Measurements from ENCODE around the gene RBBP8. TPM values are rescaled to one million over a fixed set of nuclear protein-coding genes. Genes with fewer than 3 reads are reported as not detected.
"Not testable (repeated sequence)": the region's sequence is repeated elsewhere in the genome, so short reads cannot be mapped to it uniquely, and the experiment has no call there.

The RBBP8 gene
- total RNA-seq, 1 experiment from 2014 or later = 57.6 TPM

DNA sequence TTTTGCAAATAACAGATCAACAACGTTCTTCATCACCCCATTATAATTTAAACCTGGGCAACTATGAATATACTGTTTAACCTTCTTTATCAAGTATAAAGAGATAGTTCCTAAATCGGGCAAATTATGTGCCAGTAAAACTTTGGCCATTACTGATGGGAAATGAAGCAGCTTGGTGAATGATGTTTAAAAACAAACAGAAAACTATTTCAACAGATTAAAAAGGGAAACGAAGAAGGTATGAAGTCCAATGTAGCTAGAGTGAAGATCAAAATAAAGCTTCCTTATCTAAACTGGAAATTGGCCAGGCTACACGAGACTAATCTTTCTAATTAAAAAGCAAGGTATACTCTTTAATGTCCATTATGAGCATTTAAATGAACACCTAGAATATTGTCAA is 6.7 kb upstream of the RBBP8 start:
- no peaks in the 10 kb centered on the region; the same call in 1 of the 2 replicates for H3K27me3 ChIP-seq (replicated peaks)
- no peaks in the 10 kb centered on the region for H3K4me1 ChIP-seq (replicated peaks)
- no peaks in the 10 kb centered on the region for H3K9me3 ChIP-seq (replicated peaks)
- H3K4me3 ChIP-seq = no peak overlapping the region
- DNase-seq (ENCODE audit: low read depth in 1 of 2, low spot score in 2 of 2) = no peak
- no peak overlapping the region for H3K27ac ChIP-seq
- no peaks in the 10 kb centered on the region for H3K36me3 ChIP-seq

GRCh38 chr18:22928339-22928738 is 4.8 kb upstream of the RBBP8 start:
- Histone ChIP-seq H3K4me1 (replicated peaks) (no peaks in the 10 kb centered on the region), H3K27me3 (replicated peaks) (no peaks in the 10 kb centered on the region), H3K4me3 (no peak overlapping the region), H3K27ac (no peak overlapping the region), H3K36me3 (peaks cover 2% of the 10 kb centered on the region; the same call in 1 of the 2 replicates), H3K9me3 (replicated peaks) (no peaks in the 10 kb centered on the region)
- no peak for DNase-seq (ENCODE audit: low read depth in 1 of 2, low spot score in 2 of 2)

- H3K36me3 ChIP-seq = peaks cover 4% of the 10 kb centered on the region; the same call in 1 of the 2 replicates
- no peaks in the 10 kb centered on the region for H3K9me3 ChIP-seq (replicated peaks)
- H3K27me3 ChIP-seq (replicated peaks) = no peaks in the 10 kb centered on the region
- DNase-seq (ENCODE audit: low read depth in 1 of 2, low spot score in 2 of 2) = peak; percentile 37 to 74
- no peak overlapping the region for H3K4me3 ChIP-seq
- H3K4me1 ChIP-seq (replicated peaks) = 0 out of 2 replicates have a peak, but pooled peaks cover 4% of the 10 kb centered on the region
- H3K27ac ChIP-seq = no peak overlapping the region
Observed at GRCh38 chr18:22930089-22930713, 2.9 kb upstream of the RBBP8 start.

DNA sequence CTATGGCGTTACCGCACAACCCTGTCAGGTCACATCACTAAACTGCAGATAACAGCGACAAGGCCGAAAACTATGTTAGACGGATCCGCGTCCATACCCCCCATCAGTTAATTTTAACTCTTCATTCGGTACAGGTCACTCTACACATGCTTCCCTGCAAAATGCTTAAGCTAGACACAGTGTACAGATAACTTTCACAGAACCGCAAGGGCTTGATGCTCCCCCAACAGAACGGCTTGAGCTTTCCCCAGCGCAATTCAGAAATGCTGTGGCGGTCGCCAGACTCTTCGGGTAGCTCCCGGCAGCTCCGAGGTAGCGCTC is 283 bp upstream of the RBBP8 start:
- no peaks in the 10 kb centered on the region for H3K9me3 ChIP-seq (replicated peaks)
- DNase-seq (ENCODE audit: low read depth in 1 of 2, low spot score in 2 of 2) = no peak
- H3K27ac ChIP-seq = peak overlapping the region; percentile 83

DNA sequence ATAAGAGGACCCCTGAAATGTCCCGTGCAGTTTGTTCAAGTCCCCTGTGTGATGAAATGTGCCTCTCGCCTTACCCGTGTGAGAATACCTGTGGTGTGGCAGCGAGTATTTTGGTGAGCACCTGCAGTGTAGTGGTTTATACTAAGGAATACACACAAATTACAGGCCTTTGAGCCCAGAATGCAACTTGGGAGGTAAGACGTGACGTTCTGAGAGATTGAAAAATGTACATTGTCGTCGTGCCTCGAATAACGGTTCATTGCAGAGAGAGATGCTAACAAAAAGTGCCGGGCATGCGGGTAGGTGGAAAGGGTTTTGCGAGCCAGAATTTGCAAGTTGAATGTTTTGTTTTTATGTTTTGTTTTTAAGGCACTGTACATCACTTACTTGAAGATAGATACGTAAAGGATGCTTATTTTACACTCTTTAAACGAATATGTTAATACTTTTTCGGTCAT is 867 bp downstream of the RBBP8 start:
- Histone ChIP-seq H3K27me3 (replicated peaks) (no peaks in the 10 kb centered on the region), H3K4me1 (replicated peaks) (0 out of 2 replicates have a peak, but pooled peaks cover 4% of the 10 kb centered on the region), H3K36me3 (peaks cover 13% of the 10 kb centered on the region), H3K9me3 (replicated peaks) (no peaks in the 10 kb centered on the region), H3K4me3 (peak overlapping the region; percentile 65), H3K27ac (no peak overlapping the region; the same call in 1 of the 2 replicates)
- no peak for DNase-seq (ENCODE audit: low read depth in 1 of 2, low spot score in 2 of 2)

More for the DNA sequence above, 283 bp upstream of the RBBP8 start:
- Histone ChIP-seq H3K4me3 (peak overlapping the region; percentile 65), H3K4me1 (replicated peaks) (0 out of 2 replicates have a peak, but pooled peaks cover 4% of the 10 kb centered on the region), H3K36me3 (peaks cover 6% of the 10 kb centered on the region; the same call in 1 of the 2 replicates), H3K27me3 (replicated peaks) (no peaks in the 10 kb centered on the region)

DNA sequence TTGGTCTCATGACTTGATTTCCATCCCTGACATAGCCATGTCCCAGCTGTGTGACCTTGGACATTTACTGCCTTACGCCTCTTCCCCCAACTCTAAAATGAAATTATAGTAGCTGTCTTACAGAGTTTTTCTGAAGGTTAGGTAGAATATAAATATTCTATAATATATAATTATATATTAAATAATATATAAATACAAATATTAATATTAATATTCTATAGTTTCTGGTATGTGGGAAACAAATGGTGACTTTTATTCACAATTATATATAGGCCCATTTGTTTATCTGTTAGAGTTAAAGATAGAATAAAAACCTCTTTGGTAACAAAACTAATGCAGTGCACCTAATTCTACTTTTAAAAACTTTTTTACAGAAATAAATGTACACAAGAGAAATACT is 1.7 kb downstream of the RBBP8 start:
- no peak for DNase-seq (ENCODE audit: low read depth in 1 of 2, low spot score in 2 of 2)
- Histone ChIP-seq H3K4me3 (no peak overlapping the region), H3K36me3 (peaks cover 16% of the 10 kb centered on the region), H3K9me3 (replicated peaks) (no peaks in the 10 kb centered on the region), H3K4me1 (replicated peaks) (0 out of 2 replicates have a peak, but pooled peaks cover 4% of the 10 kb centered on the region), H3K27me3 (replicated peaks) (no peaks in the 10 kb centered on the region), H3K27ac (no peak overlapping the region)

- H3K27ac ChIP-seq = no peak overlapping the region
- no peaks in the 10 kb centered on the region for H3K27me3 ChIP-seq (replicated peaks)
- H3K36me3 ChIP-seq = peaks cover 18% of the 10 kb centered on the region
- 0 out of 2 replicates have a peak, but pooled peaks cover 4% of the 10 kb centered on the region for H3K4me1 ChIP-seq (replicated peaks)
- no peak overlapping the region for H3K4me3 ChIP-seq
- no peaks in the 10 kb centered on the region for H3K9me3 ChIP-seq (replicated peaks)
- no peak for DNase-seq (ENCODE audit: low read depth in 1 of 2, low spot score in 2 of 2)
Observed at GRCh38 chr18:22935431-22935830, 2.3 kb downstream of the RBBP8 start.

DNA sequence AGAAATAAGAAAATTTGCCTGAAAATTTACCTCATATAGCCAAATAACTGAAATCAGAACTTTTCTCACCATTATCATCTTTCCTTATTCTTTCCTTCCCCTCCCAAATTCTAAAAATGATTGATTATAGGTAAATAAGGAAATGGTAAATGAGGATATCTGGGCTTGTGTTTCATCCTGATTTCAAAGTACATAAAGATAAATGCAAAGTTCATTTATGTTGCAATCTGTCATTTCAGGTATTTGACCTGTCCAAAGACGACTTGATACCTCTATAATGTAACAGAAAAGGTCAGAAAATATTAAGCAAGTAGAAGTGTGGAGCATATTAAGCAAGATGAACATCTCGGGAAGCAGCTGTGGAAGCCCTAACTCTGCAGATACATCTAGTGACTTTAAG is 3.4 kb downstream of the RBBP8 start:
- Histone ChIP-seq H3K4me1 (replicated peaks) (0 out of 2 replicates have a peak, but pooled peaks cover 4% of the 10 kb centered on the region), H3K9me3 (replicated peaks) (no peaks in the 10 kb centered on the region), H3K27ac (no peak overlapping the region), H3K27me3 (replicated peaks) (no peaks in the 10 kb centered on the region), H3K36me3 (peaks cover 19% of the 10 kb centered on the region), H3K4me3 (no peak overlapping the region)
- DNase-seq (ENCODE audit: low read depth in 1 of 2, low spot score in 2 of 2) = no peak

DNA sequence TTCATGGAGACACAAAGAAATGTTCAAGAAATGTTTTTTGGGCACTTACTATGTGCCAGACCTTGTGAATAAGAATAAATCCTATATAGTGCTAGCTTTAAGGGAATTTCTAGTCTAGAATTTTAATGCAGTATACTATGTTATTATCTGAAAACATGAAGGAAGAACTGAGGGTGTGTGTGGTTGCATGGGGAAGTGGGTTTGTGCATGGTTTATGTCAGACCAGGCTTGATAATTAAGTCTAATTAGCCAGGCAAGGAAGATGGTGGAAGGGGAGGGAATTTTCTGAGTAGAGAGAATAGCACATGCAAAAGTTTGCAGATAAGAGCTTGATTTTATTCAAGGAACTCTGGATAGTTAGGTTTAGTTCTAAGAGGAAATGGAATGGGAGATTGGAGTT is 6.5 kb downstream of the RBBP8 start:
- H3K4me3 ChIP-seq = no peak overlapping the region
- H3K36me3 ChIP-seq = peaks cover 25% of the 10 kb centered on the region
- no peaks in the 10 kb centered on the region for H3K4me1 ChIP-seq (replicated peaks)
- no peak overlapping the region for H3K27ac ChIP-seq
- H3K9me3 ChIP-seq (replicated peaks) = no peaks in the 10 kb centered on the region
- H3K27me3 ChIP-seq (replicated peaks) = no peaks in the 10 kb centered on the region
- no peak for DNase-seq (ENCODE audit: low read depth in 1 of 2, low spot score in 2 of 2)

GRCh38 chr18:22943847-22944246 is 10.7 kb downstream of the RBBP8 start:
- DNase-seq (ENCODE audit: low read depth in 1 of 2, low spot score in 2 of 2) = no peak
- Histone ChIP-seq H3K4me3 (no peak overlapping the region), H3K27ac (no peak overlapping the region), H3K36me3 (peaks cover 20% of the 10 kb centered on the region), H3K27me3 (replicated peaks) (no peaks in the 10 kb centered on the region), H3K9me3 (replicated peaks) (no peaks in the 10 kb centered on the region), H3K4me1 (replicated peaks) (no peaks in the 10 kb centered on the region)

GRCh38 chr18:22946217-22946616 is 13.1 kb downstream of the RBBP8 start:
- peaks cover 28% of the 10 kb centered on the region for H3K36me3 ChIP-seq
- no peak overlapping the region for H3K4me3 ChIP-seq
- no peaks in the 10 kb centered on the region for H3K27me3 ChIP-seq (replicated peaks)
- H3K4me1 ChIP-seq (replicated peaks) = no peaks in the 10 kb centered on the region
- no peaks in the 10 kb centered on the region for H3K9me3 ChIP-seq (replicated peaks)
- H3K27ac ChIP-seq = no peak overlapping the region
- DNase-seq (ENCODE audit: low read depth in 1 of 2, low spot score in 2 of 2) = no peak

DNA sequence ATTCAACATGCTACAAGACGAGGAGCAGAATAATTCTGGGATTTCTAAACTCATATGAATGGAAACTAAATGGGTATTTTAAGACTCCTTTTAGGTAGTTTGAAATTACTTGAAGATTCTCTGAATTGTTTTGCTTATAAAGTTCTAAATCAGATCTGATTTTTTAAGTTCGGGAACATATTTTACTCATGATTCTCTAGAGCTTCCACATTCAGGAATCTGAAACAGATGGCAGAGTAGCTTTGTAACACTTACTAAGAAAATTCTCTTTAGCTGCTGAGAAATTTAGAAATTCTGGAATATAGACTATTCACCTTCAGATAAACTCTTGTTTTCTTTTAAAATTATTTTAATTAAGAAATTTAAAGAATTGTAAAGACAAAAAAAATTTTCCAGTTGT is 13.7 kb downstream of the RBBP8 start:
- no peaks in the 10 kb centered on the region for H3K27me3 ChIP-seq (replicated peaks)
- no peak overlapping the region for H3K27ac ChIP-seq
- no peak for DNase-seq (ENCODE audit: low read depth in 1 of 2, low spot score in 2 of 2)
- no peaks in the 10 kb centered on the region for H3K4me1 ChIP-seq (replicated peaks)
- H3K4me3 ChIP-seq = no peak overlapping the region
- H3K9me3 ChIP-seq (replicated peaks) = no peaks in the 10 kb centered on the region
- peaks cover 28% of the 10 kb centered on the region for H3K36me3 ChIP-seq

DNA sequence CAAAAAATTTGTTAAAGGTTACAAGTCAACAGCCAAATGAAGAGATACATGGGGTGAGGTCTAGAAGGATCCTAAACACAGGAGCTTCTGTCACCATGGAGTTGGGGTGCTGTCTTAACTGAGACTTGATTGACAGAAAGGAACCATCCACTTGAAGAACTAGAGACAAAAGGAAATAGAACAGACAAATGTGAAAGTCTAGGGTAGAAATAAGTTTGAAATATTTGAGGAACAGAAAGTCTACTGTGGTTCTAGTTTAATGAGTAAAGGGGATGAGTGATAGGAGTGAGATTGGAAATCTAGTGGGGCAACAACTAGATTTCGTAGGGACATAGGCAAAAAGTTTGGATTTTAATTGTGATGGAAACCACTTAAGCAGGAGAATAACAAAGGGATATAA is 18.7 kb downstream of the RBBP8 start:
- no peaks in the 10 kb centered on the region for H3K9me3 ChIP-seq (replicated peaks)
- no peak overlapping the region for H3K4me3 ChIP-seq
- no peaks in the 10 kb centered on the region for H3K27me3 ChIP-seq (replicated peaks)
- H3K36me3 ChIP-seq = peaks cover 36% of the 10 kb centered on the region
- no peak overlapping the region for H3K27ac ChIP-seq
- DNase-seq (ENCODE audit: low read depth in 1 of 2, low spot score in 2 of 2) = no peak
- H3K4me1 ChIP-seq (replicated peaks) = no peaks in the 10 kb centered on the region

- no peaks in the 10 kb centered on the region for H3K9me3 ChIP-seq (replicated peaks)
- no peak for DNase-seq (ENCODE audit: low read depth in 1 of 2, low spot score in 2 of 2)
Observed at GRCh38 chr18:22952525-22952924, 19.4 kb downstream of the RBBP8 start.

GRCh38 chr18:22953982-22954381 is 20.9 kb downstream of the RBBP8 start:
- not testable (repeated sequence) for H3K4me1 ChIP-seq (replicated peaks); DNase-seq (ENCODE audit: low read depth in 1 of 2, low spot score in 2 of 2); H3K27ac ChIP-seq; H3K9me3 ChIP-seq (replicated peaks); H3K4me3 ChIP-seq; H3K27me3 ChIP-seq (replicated peaks)
- H3K36me3 ChIP-seq = peaks cover 36% of the 10 kb centered on the region

More at GRCh38 chr18:22952525-22952924, 19.4 kb downstream of the RBBP8 start:
- Histone ChIP-seq H3K4me1 (replicated peaks) (no peaks in the 10 kb centered on the region), H3K4me3 (no peak overlapping the region), H3K36me3 (peaks cover 36% of the 10 kb centered on the region), H3K27ac (no peak overlapping the region), H3K27me3 (replicated peaks) (no peaks in the 10 kb centered on the region)

Data from SJSA1 (cell line).